RWPE1 (cell line): ENCODE data around the gene TNRC6B.

ENCODE experiments used
- CTCF ChIA-PET: fragments of 350-600 bp; sonication (Branson Sonifier 250); formaldehyde crosslinking; extraction: SDS; loops from one replicate; lab custom pipeline; 2021; lab: Yijun Ruan, JAX
- POLR2A ChIA-PET: fragments of 400-600 bp; formaldehyde crosslinking; extraction: SDS; loops from one replicate; lab custom pipeline; 2020; ENCODE audit warnings: antibody characterized with exemption; ENCODE audit not compliant: low non-redundant PET; lab: Yijun Ruan, JAX
- DNase-seq: peaks from one replicate; pipeline ENCODE4 v3.0.0; 2012; ENCODE audit warnings: low spot score
- H3K27ac ChIP-seq: fragments of 450-650 bp; 2 replicates; pipeline ENCODE4 v1.5.1; 2017
- CTCF ChIP-seq: fragments of 450-650 bp; conservative IDR thresholded peaks from 2 replicates; pipeline ENCODE4 v1.5.1; 2017; ENCODE audit warnings: low read depth, mild to moderate bottlenecking

TNRC6B gene

GRCh38 chr22:40177738-40178416, at the start of gene TNRC6B:
Gene TNRC6B (plus strand): TSS chr22:40177925. CDS start chr22:40178136, 211 bp downstream.
- CTCF ChIA-PET, result no interaction called here

GRCh38 chr22:40128989-40129388, 48.7 kb upstream of the TNRC6B start:
- no peak overlapping the region for H3K27ac ChIP-seq
- ChIA-PET CTCF (no interaction called here), POLR2A (no interaction called here)
- no peak for TF ChIP-seq CTCF
- no peak for DNase-seq

More at GRCh38 chr22:40177738-40178416, at the start of gene TNRC6B:
- POLR2A ChIA-PET, result no interaction called here
- DNase-seq, result peak; percentile 76
- peak within 1 kb of the TSS; percentile 82 for H3K27ac ChIP-seq
- TF ChIP-seq CTCF, result no peak

- H3K27ac ChIP-seq, result no peak overlapping the region
- ChIA-PET POLR2A (no interaction called here), CTCF (no interaction called here)
- no peak for DNase-seq
- no peak for TF ChIP-seq CTCF
These were observed 40.6 kb upstream of the TNRC6B start for GRCh38 chr22:40137132-40137531.

- ChIA-PET CTCF (no interaction called here), POLR2A (no interaction called here)
- DNase-seq, result no peak
- H3K27ac ChIP-seq, result no peak overlapping the region
- no peak for TF ChIP-seq CTCF
These were observed 38.9 kb upstream of the TNRC6B start for GRCh38 chr22:40138866-40139265.

GRCh38 chr22:40147388-40148176, 30.1 kb upstream of the TNRC6B start:
- TF ChIP-seq CTCF, result no peak
- POLR2A ChIA-PET, result no interaction called here
- H3K27ac ChIP-seq, result no peak overlapping the region
- no peak for DNase-seq
- CTCF ChIA-PET, result no interaction called here

GRCh38 chr22:40153192-40153591, 24.5 kb upstream of the TNRC6B start:
- H3K27ac ChIP-seq, result no peak overlapping the region
- POLR2A ChIA-PET, result no interaction called here
- no peak for DNase-seq
- no peak for TF ChIP-seq CTCF
- CTCF ChIA-PET, result no interaction called here
